GM19238 (cell line): ENCODE data around the gene TCN1.

Experiments used
- DNase-seq: peaks from one replicate; pipeline ENCODE4 v3.0.0; 2011; ENCODE audit warnings: low spot score; ENCODE audit not compliant: insufficient read length

Gene TCN1

GRCh38 chr11:59810189-59810910 is 55.9 kb downstream of the TCN1 start, which contains the start of gene MRPL16:
Gene MRPL16 (minus strand): TSS chr11:59810778. CDS start chr11:59810658, 120 bp downstream.
- DNase-seq: peak; percentile 66

- no peak for DNase-seq
These were observed 59.2 kb downstream of the TCN1 start for GRCh38 chr11:59807047-59807610.

GRCh38 chr11:59804061-59804460 is 62.2 kb downstream of the TCN1 start:
- DNase-seq: no peak
